ENCODE data around the gene ANKRD13B. TPM values are rescaled to one million over a fixed set of nuclear protein-coding genes. Genes with fewer than 3 reads are reported as not detected.

The ANKRD13B gene
- total RNA-seq, 2 donors from 2014 or later, result 2.2 to 2.6 TPM

DNA sequence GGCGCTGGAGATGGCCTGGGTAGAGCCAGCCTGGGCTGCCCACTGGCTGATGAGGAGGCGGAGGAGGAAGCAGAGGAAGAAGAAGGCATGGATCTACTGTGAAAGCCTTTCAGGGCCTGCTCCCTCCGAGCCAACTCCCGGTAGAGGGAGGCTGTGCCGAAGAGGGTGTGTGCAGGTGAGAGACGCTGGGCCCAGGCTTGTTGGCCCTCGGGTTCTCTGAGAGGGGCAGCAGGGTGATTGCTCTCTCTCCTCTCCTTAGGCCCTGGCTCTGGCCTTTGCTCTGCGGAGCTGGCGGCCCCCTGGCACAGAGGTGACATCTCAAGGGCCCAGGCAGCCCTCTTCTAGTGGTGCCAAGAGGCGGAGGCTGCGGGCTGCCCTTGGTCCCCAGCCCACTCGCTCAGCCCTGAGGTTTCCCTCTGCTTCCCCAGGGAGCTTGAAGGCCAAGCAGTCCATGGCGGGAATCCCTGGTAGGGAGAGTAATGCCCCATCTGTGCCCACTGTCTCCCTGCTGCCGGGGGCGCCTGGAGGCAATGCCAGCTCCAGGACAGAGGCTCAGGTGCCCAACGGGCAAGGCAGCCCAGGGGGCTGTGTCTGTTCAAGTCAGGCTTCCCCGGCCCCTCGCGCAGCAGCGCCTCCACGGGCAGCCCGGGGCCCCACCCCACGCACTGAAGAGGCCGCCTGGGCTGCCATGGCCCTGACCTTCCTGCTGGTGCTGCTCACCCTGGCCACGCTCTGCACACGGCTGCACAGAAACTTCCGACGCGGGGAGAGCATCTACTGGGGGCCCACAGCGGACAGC is 20.9 kb upstream of the ANKRD13B start:
- Mint-ChIP-seq H3K9me3 (no peaks in the 10 kb centered on the region), H3K4me1 (peaks cover 4% of the 10 kb centered on the region), H3K27me3 (ENCODE audit: insufficient read depth) (peaks cover 24% of the 10 kb centered on the region), H3K4me3 (no peak overlapping the region), H3K36me3 (ENCODE audit: low read depth) (peaks cover 11% of the 10 kb centered on the region), H3K27ac (no peak overlapping the region)
- 82 to 87% methylated on average over 12 to 30 of the region's 30 CpGs for WGBS, 2 experiments (ENCODE audit: insufficient coverage in 1 of 2, insufficient read length in 1 of 2)
- TF ChIP-seq, protein P1, sequence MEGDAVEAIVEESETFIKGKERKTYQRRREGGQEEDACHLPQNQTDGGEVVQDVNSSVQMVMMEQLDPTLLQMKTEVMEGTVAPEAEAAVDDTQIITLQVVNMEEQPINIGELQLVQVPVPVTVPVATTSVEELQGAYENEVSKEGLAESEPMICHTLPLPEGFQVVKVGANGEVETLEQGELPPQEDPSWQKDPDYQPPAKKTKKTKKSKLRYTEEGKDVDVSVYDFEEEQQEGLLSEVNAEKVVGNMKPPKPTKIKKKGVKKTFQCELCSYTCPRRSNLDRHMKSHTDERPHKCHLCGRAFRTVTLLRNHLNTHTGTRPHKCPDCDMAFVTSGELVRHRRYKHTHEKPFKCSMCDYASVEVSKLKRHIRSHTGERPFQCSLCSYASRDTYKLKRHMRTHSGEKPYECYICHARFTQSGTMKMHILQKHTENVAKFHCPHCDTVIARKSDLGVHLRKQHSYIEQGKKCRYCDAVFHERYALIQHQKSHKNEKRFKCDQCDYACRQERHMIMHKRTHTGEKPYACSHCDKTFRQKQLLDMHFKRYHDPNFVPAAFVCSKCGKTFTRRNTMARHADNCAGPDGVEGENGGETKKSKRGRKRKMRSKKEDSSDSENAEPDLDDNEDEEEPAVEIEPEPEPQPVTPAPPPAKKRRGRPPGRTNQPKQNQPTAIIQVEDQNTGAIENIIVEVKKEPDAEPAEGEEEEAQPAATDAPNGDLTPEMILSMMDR (conservative IDR thresholded peaks at IDR 0.05), result no peak
- Histone ChIP-seq H3K9me3 (ENCODE audit: control insufficient read depth, low read length) (no peaks in the 10 kb centered on the region), H3K4me1 (ENCODE audit: control insufficient read depth, insufficient read depth, low read length) (no peaks in the 10 kb centered on the region), H3K4me3 (ENCODE audit: low read length) (no peak overlapping the region), H3K9ac (ENCODE audit: extremely low read depth, low read length, poor library complexity, severe bottlenecking) (no peak overlapping the region), H3K27ac (ENCODE audit: low read depth, low read length) (no peak overlapping the region), H3K36me3 (ENCODE audit: control insufficient read depth, insufficient read depth, low read length) (peaks cover 20% of the 10 kb centered on the region), H3K27me3 (ENCODE audit: control insufficient read depth, insufficient read depth, low read length, poor library complexity, severe bottlenecking) (peaks cover 9% of the 10 kb centered on the region)
- DNase-seq, result no peak

DNA sequence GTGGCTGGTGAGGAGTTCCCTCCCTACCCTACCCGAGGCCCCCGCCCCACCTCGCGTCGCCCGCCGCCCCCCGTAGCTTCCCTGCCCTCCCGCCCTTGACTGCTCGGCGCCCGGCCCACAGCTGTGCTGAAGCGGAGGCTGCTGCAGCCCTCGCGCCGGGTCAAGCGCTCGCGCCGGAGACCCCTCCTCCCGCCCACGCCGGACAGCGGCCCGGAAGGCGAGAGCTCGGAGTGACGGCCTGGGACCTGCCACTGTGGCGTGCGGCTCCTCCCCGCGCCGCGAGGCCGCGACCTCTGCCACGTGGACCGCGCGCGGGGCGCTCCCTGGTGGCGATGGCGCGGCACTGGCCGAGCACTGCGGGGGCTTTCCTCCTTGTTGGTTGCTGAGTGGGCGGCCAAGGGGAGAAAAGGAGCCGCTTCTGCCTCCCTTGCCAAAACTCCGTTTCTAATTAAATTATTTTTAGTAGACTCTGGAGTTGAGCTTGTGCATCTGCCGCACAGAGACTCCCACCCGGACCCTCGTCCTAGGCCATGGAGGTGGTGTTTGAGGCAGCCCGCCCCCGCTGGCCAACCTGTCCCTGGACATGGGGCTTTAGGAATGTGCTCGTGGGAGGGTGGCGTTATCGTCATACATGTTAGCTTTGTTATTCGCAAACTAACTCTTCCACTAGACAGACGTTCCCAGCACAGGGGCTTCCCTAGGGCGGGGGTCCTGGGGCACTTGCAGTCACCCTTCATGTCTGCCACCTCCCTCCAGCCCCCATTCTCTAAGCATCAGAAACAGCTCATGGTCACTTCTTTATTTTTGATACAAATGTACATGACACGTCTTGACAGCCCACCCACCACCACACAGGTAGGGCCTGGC is 20.0 kb upstream of the ANKRD13B start:
- Mint-ChIP-seq H3K4me3 (no peak overlapping the region), H3K9me3 (no peaks in the 10 kb centered on the region), H3K36me3 (ENCODE audit: low read depth) (peaks cover 11% of the 10 kb centered on the region), H3K27ac (no peak overlapping the region), H3K4me1 (peaks cover 4% of the 10 kb centered on the region), H3K27me3 (ENCODE audit: insufficient read depth) (peaks cover 18% of the 10 kb centered on the region)
- H3K9ac ChIP-seq (ENCODE audit: extremely low read depth, low read length, poor library complexity, severe bottlenecking), result no peak overlapping the region
- no peak overlapping the region for H3K27ac ChIP-seq (ENCODE audit: low read depth, low read length)
- TF ChIP-seq, protein P1 (conservative IDR thresholded peaks at IDR 0.05), result peak; percentile 88
- H3K27me3 ChIP-seq (ENCODE audit: control insufficient read depth, insufficient read depth, low read length, poor library complexity, severe bottlenecking), result peaks cover under 1% of the 10 kb centered on the region
- peak; percentile 90 for DNase-seq
- WGBS, 2 experiments (ENCODE audit: insufficient coverage in 1 of 2, insufficient read length in 1 of 2), result 39 to 69% methylated on average over 21 to 61 of the region's 62 CpGs
- H3K36me3 ChIP-seq (ENCODE audit: control insufficient read depth, insufficient read depth, low read length), result peaks cover 20% of the 10 kb centered on the region
- H3K9me3 ChIP-seq (ENCODE audit: control insufficient read depth, low read length), result no peaks in the 10 kb centered on the region
- H3K4me1 ChIP-seq (ENCODE audit: control insufficient read depth, insufficient read depth, low read length), result no peaks in the 10 kb centered on the region
- H3K4me3 ChIP-seq (ENCODE audit: low read length), result no peak overlapping the region

DNA sequence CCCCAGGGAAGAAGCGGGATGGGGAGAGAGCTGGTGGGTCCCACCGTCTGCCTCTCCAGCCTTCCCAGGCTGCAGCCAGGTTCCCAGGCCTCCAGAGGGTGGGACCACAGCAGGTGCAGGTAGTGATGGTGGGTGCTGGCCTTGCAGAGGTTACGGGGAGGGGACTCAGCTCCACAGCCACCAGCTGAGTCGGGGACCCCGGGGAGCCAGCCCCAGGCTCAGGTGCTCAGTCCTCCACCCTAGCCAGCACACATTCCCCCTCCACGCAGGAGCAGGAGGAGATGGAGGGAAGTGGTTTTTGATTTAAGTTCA is 19.4 kb upstream of the ANKRD13B start:
- no peak overlapping the region for H3K4me3 ChIP-seq (ENCODE audit: low read length)
- no peaks in the 10 kb centered on the region for H3K4me1 ChIP-seq (ENCODE audit: control insufficient read depth, insufficient read depth, low read length)
- H3K27ac ChIP-seq (ENCODE audit: low read depth, low read length), result no peak overlapping the region
- Mint-ChIP-seq H3K27ac (no peak overlapping the region), H3K4me1 (peaks cover 4% of the 10 kb centered on the region), H3K4me3 (no peak overlapping the region), H3K36me3 (ENCODE audit: low read depth) (peaks cover 15% of the 10 kb centered on the region), H3K9me3 (no peaks in the 10 kb centered on the region), H3K27me3 (ENCODE audit: insufficient read depth) (peaks cover 18% of the 10 kb centered on the region)
- H3K9ac ChIP-seq (ENCODE audit: extremely low read depth, low read length, poor library complexity, severe bottlenecking), result no peak overlapping the region
- TF ChIP-seq, protein P1 (conservative IDR thresholded peaks at IDR 0.05), result no peak
- H3K27me3 ChIP-seq (ENCODE audit: control insufficient read depth, insufficient read depth, low read length, poor library complexity, severe bottlenecking), result no peaks in the 10 kb centered on the region
- no peaks in the 10 kb centered on the region for H3K9me3 ChIP-seq (ENCODE audit: control insufficient read depth, low read length)
- H3K36me3 ChIP-seq (ENCODE audit: control insufficient read depth, insufficient read depth, low read length), result peaks cover 20% of the 10 kb centered on the region
- 96% methylated on average over 6 of the region's 6 CpGs; no CpG with 5 or more reads in 1 of the 2 experiments for WGBS, 2 experiments (ENCODE audit: insufficient coverage in 1 of 2, insufficient read length in 1 of 2)
- DNase-seq, result no peak

Measured in endodermal cell (in vitro differentiated cells).